ENCODE results near the gene MYBBP1A. TPM values are rescaled to one million over a fixed set of nuclear protein-coding genes. Genes with fewer than 3 reads are reported as not detected.

Gene MYBBP1A
- total RNA-seq, 1 experiment from 2014 or later, result 130 TPM

DNA sequence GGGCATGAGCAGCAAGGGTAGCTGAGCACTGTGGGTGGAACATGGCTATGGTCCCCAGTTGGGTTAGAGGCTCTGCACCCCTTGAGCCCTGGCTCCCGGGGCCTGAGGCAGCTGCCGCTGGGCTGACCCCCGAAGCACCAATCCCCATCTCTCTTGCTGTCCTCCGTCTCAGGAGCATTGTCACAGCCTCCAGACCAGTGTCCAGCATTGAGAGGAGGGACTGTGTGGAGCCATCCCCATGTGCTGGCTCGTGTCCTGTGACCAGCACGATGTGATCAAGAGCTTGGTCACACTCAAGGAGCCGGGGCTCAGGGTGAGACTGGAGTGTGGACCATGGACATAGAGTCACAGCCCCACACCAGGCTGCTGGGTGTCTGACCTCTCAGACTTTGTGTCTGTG lies 32.0 kb upstream of the MYBBP1A start (continued):
- TF ChIP-seq, protein P1, sequence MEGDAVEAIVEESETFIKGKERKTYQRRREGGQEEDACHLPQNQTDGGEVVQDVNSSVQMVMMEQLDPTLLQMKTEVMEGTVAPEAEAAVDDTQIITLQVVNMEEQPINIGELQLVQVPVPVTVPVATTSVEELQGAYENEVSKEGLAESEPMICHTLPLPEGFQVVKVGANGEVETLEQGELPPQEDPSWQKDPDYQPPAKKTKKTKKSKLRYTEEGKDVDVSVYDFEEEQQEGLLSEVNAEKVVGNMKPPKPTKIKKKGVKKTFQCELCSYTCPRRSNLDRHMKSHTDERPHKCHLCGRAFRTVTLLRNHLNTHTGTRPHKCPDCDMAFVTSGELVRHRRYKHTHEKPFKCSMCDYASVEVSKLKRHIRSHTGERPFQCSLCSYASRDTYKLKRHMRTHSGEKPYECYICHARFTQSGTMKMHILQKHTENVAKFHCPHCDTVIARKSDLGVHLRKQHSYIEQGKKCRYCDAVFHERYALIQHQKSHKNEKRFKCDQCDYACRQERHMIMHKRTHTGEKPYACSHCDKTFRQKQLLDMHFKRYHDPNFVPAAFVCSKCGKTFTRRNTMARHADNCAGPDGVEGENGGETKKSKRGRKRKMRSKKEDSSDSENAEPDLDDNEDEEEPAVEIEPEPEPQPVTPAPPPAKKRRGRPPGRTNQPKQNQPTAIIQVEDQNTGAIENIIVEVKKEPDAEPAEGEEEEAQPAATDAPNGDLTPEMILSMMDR (IDR thresholded peaks at IDR 0.05 in 2 of 3, conservative IDR thresholded peaks at IDR 0.05 in 1 of 3; ENCODE audit: borderline replicate concordance in 1 of 3, insufficient read depth in 1 of 3, low read depth in 2 of 3, low read length in 2 of 3), result no peak
- TF ChIP-seq POLR2A (IDR thresholded peaks at IDR 0.05; ENCODE audit: borderline replicate concordance, extremely low read depth, insufficient read depth, insufficient read length) (no peak), SP1 (IDR thresholded peaks at IDR 0.05; ENCODE audit: low read depth) (no peak), TCF7L2 (IDR thresholded peaks at IDR 0.05; ENCODE audit: borderline replicate concordance, extremely low read depth, insufficient read depth, insufficient read length) (no peak)

DNA sequence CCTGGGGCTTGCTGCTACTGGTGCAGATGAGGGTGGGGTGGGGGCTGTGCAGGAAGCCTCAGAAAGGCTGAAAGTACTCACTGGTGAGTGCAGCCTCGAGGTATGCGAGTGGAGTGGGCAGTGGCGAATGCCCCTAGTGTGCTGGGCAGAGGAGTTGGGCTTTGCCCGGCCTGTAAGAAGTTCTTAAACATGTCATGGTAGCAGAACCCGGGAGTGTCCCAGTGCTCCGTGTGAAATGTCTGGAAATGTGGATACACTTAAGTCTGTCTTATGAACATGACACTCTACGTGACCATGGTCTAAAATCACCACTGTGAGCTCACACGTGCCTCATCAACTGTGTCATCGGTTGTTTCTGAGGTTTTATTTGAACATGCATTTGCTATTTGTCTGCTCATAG lies 30.9 kb upstream of the MYBBP1A start:
- no peaks in the 10 kb centered on the region for H3K9me2 ChIP-seq (ENCODE audit: insufficient read depth)
- H3K4me1 ChIP-seq (ENCODE audit: control insufficient read depth in 1 of 2, insufficient read depth in 2 of 2, low read length in 2 of 2), result peaks cover 5 to 23% of the 10 kb centered on the region in 2 experiments; a peak in 3 of 4 replicates
- no peak overlapping the region for H2AFZ ChIP-seq (ENCODE audit: low read depth, low read length, poor library complexity, severe bottlenecking)
- intact Hi-C loops (cut with micrococcal nuclease), result no loop called here
- TF ChIP-seq EGR1 (IDR thresholded peaks at IDR 0.05; ENCODE audit: low read depth) (no peak), TCF7L2 (IDR thresholded peaks at IDR 0.05; ENCODE audit: borderline replicate concordance, extremely low read depth, insufficient read depth, insufficient read length) (no peak), FOSL1 (IDR thresholded peaks at IDR 0.05; ENCODE audit: low read depth) (no peak), RAD21 (IDR thresholded peaks at IDR 0.05; ENCODE audit: low read depth) (no peak), SP1 (IDR thresholded peaks at IDR 0.05; ENCODE audit: low read depth) (no peak), SIN3A (IDR thresholded peaks at IDR 0.05; ENCODE audit: low read depth) (no peak), ELF1 (IDR thresholded peaks at IDR 0.05; ENCODE audit: borderline replicate concordance, low read depth) (no peak), POLR2AphosphoS5 (IDR thresholded peaks at IDR 0.05; ENCODE audit: low read depth, low read length) (no peak)
- TF ChIP-seq, protein P2, sequence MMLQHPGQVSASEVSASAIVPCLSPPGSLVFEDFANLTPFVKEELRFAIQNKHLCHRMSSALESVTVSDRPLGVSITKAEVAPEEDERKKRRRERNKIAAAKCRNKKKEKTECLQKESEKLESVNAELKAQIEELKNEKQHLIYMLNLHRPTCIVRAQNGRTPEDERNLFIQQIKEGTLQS (IDR thresholded peaks at IDR 0.05), result no peak
- TF ChIP-seq, protein P1 (IDR thresholded peaks at IDR 0.05 in 2 of 3, conservative IDR thresholded peaks at IDR 0.05 in 1 of 3; ENCODE audit: borderline replicate concordance in 1 of 3, insufficient read depth in 1 of 3, low read depth in 2 of 3, low read length in 2 of 3), result no peak
- POLR2A ChIA-PET, result no interaction called here
- peaks cover 8% of the 10 kb centered on the region; the same call in 1 of the 2 replicates for H3K27me3 ChIP-seq (ENCODE audit: insufficient read depth, low read length)
- no peaks in the 10 kb centered on the region for H3K36me3 ChIP-seq (ENCODE audit: control insufficient read depth in 1 of 2, insufficient read depth in 2 of 2, low read length in 2 of 2)
- no peaks in the 10 kb centered on the region for H3K79me2 ChIP-seq (ENCODE audit: insufficient read depth, low read length)
- CTCF ChIA-PET, result no interaction called here
- no peaks in the 10 kb centered on the region for H3K9me3 ChIP-seq (ENCODE audit: control insufficient read depth in 1 of 2, insufficient read depth in 1 of 2, low read depth in 1 of 2, low read length in 2 of 2)
- no peak overlapping the region for H3K4me3 ChIP-seq (replicated peaks in 1 of 2; ENCODE audit: low read depth in 1 of 2, low read length in 2 of 2)
- H3K27ac ChIP-seq (ENCODE audit: low read depth, low read length), result no peak overlapping the region
- H3K9ac ChIP-seq (ENCODE audit: low read length), result no peak overlapping the region
- no TSS peak for BruUV-seq (replicated peaks)
- H4K20me1 ChIP-seq (ENCODE audit: insufficient read depth), result no peaks in the 10 kb centered on the region
- DNase-seq (ENCODE audit: low read depth, low spot score), result no peak
- no peak overlapping the region for H3K4me2 ChIP-seq (ENCODE audit: low read length)
- no peak for ATAC-seq
- RAD21 ChIA-PET (ENCODE audit: low non-redundant PET in 1 of 2, low total read pairs in 2 of 2, uncharacterized antibody in 2 of 2, unreplicated experiment in 2 of 2), result interaction anchor here in 1 of 2 experiments (0.7 kb wide), 1 partner anchor 320 kb away, joined by 3 read pairs; no protein-coding TSS in a partner anchor
